Stimulated activated CD8-positive, alpha-beta memory T cell treated with anti-CD3 and anti-CD28 coated beads, Interleukin-12 subunit alpha, Interleukin-12 subunit beta, amount 100 ng/mL, for 24 hours (primary cell): ENCODE measurements around the gene PXDN.
"Not testable (repeated sequence)": the region's sequence is repeated elsewhere in the genome, so short reads cannot be mapped to it uniquely, and the experiment has no call there.

ENCODE experiments used
- DNase-seq: peaks from one replicate; pipeline ENCODE4 v3.0.0-alpha.2; 2020; ENCODE audit errors: extremely low read depth

Gene PXDN

GRCh38 chr2:1722692-1723091, 21.6 kb downstream of the PXDN start:
- DNase-seq = no peak

GRCh38 chr2:1721706-1722646, 22.3 kb downstream of the PXDN start:
- DNase-seq = no peak

GRCh38 chr2:1718339-1719220, 25.7 kb downstream of the PXDN start:
- no peak for DNase-seq

GRCh38 chr2:1717113-1717512, 27.2 kb downstream of the PXDN start:
- no peak for DNase-seq

GRCh38 chr2:1716441-1716840, 27.9 kb downstream of the PXDN start:
- DNase-seq = no peak

- DNase-seq = not testable (repeated sequence)
These were observed 28.4 kb downstream of the PXDN start for GRCh38 chr2:1716014-1716305.

GRCh38 chr2:1715184-1716013, 28.9 kb downstream of the PXDN start:
- no peak for DNase-seq

GRCh38 chr2:1714291-1715064, 29.8 kb downstream of the PXDN start:
- no peak for DNase-seq

GRCh38 chr2:1713839-1714236, 30.5 kb downstream of the PXDN start:
- no peak for DNase-seq

GRCh38 chr2:1713142-1713838, 31.0 kb downstream of the PXDN start:
- no peak for DNase-seq

GRCh38 chr2:1709946-1710560, 34.3 kb downstream of the PXDN start:
- DNase-seq = no peak

- DNase-seq = no peak
These were observed 35.0 kb downstream of the PXDN start for GRCh38 chr2:1709335-1709605.

- DNase-seq = no peak
These were observed 35.6 kb downstream of the PXDN start for GRCh38 chr2:1708476-1709334.

- DNase-seq = no peak
These were observed 36.4 kb downstream of the PXDN start for GRCh38 chr2:1707771-1708418.

- not testable (repeated sequence) for DNase-seq
These were observed 38.0 kb downstream of the PXDN start for GRCh38 chr2:1706089-1706841.

- no peak for DNase-seq
These were observed 38.7 kb downstream of the PXDN start for GRCh38 chr2:1705557-1706076.

- DNase-seq = no peak
These were observed 39.4 kb downstream of the PXDN start for GRCh38 chr2:1704631-1705556.
